RCC 7860 (cell line): ENCODE results near the gene GNAO1.

Experiments used
- DNase-seq: peaks from one replicate; pipeline ENCODE4 v3.0.0-alpha.2; 2015; ENCODE audit warnings: low spot score
- FAIRE-seq: peaks from 2 replicates; lab custom pipeline; 2012; peaks lifted over from hg19 to GRCh38; lab: Jason Lieb, UNC

GNAO1 gene

GRCh38 chr16:56197192-56197992 lies 6.1 kb downstream of the GNAO1 start:
- FAIRE-seq (no peak), DNase-seq (no peak)

DNA sequence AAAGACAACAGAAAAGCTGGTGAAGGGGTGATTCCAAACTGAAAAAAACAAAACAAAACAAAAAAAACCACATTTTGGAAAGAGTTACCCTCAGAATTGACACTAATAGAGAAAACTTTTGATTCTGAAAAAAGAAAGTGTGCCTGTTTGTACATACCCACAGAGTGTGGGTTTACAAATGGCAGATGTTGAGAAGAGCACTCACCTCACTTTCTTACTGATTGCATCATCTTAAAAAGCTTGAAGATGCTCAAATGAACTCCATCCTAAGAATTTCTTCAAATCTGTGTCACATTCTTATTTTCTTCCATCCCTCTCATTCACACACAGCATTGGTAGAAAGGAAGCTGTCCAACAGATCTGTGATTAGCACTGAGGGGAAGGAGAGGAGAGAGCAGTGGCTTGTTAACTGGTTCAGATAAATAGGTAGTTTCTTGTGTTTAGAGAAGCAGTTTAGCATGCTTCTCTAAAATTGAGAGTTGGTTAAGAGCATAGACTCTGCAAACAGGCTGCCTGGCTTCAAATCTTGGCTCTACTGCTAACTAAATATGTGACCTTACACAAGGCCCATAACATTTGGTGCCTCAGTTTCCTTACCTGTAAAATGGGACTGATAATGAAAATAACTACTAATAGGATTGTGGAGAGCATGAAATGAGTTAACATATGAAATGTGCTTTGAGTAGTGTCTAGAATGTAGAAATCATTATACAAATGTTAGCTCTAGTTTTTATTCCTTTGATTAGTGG lies 6.9 kb downstream of the GNAO1 start:
- FAIRE-seq (no peak), DNase-seq (no peak)

- DNase-seq: no peak
- no peak for FAIRE-seq
Measured at GRCh38 chr16:56198755-56199114, 7.4 kb downstream of the GNAO1 start.

DNA sequence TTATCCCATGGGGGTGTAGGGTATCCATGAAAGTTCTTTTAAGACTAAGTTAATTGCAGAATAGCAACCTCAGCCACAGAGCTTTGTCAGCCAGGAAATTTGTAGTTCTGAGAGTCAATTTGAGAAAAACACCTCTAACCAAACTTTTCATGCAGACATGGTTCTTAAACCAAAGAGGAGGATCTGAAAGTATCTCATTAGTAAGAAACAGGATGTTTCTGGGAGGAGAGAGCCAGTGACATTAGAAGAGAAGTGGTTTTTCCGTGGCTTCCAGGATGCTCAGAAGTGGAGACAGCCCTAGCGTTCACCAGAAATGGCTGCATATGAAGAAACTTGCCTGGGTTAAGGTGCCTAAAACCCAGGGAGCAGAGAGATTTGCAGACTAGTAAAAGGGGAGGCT lies 7.9 kb downstream of the GNAO1 start:
- no peak for FAIRE-seq

GRCh38 chr16:56201030-56201429 lies 9.7 kb downstream of the GNAO1 start:
- DNase-seq (no peak), FAIRE-seq (no peak)

More for the DNA sequence above, 7.9 kb downstream of the GNAO1 start:
- DNase-seq: no peak

GRCh38 chr16:56202036-56202435 lies 10.7 kb downstream of the GNAO1 start:
- FAIRE-seq (no peak), DNase-seq (no peak)

GRCh38 chr16:56203052-56203451 lies 11.8 kb downstream of the GNAO1 start:
- FAIRE-seq (no peak), DNase-seq (peak; percentile 21)

GRCh38 chr16:56204816-56205215 lies 13.5 kb downstream of the GNAO1 start:
- no peak for FAIRE-seq
- no peak for DNase-seq

- FAIRE-seq (no peak), DNase-seq (no peak)
Measured at GRCh38 chr16:56206951-56207350, 15.7 kb downstream of the GNAO1 start.

GRCh38 chr16:56207421-56207820 lies 16.1 kb downstream of the GNAO1 start:
- FAIRE-seq (no peak), DNase-seq (no peak)

DNA sequence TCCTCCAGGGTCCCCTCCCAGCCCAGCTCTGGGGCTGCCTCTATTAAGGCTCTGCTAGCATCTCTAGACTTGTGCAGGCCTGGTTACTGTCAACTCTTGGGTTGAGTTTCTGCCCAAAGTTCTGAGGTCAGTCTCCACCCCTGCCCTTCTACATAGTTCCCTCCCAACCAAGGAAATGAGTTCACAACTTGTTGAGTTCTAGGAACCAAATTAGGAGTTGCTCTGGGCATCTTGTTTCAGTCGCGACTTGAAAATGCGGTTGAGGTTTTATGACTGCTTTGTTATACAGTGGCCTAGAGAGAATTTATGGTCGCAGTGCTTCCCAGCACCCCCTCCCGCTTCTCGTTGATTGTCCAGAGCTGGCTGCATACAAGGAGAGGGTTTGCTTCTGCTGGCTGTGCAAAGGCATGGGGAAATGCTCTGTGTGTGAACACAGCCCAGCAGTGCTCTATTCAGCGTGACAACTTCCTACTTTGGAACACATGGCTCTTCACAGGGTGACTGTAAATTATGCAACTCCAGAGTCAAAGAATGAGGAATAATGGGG lies 20.2 kb downstream of the GNAO1 start:
- no peak for DNase-seq
- no peak for FAIRE-seq

- FAIRE-seq: no peak
- DNase-seq: no peak
Measured at GRCh38 chr16:56212144-56212543, 20.9 kb downstream of the GNAO1 start.

GRCh38 chr16:56221995-56222394 lies 30.7 kb downstream of the GNAO1 start:
- FAIRE-seq (no peak), DNase-seq (no peak)

DNA sequence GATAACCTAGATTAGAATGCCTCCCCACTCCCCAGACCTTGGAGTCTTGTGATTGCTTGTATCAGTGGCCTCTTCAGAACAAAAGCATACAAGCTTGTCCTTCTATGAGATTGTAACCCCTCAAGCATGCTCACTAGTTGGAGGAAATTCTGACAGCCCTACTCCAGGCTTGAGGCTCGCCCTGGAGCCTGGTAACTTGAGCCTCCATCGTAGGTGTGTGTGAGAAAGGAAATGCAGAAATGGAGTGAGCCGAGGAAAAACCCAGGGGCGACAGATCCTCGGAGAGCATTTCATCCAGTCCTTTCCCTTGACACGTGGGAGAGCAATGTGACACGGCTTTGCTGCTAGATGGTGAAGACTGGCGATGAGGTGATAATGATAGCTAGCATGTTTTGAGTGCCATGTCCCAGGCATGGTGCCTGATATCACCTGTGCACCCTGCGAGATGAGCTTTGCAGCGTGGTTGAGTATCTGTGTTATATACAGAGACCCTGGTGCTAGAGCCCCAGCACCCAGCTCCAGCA lies 31.2 kb downstream of the GNAO1 start:
- DNase-seq (no peak), FAIRE-seq (no peak)

- FAIRE-seq (no peak), DNase-seq (no peak)
Measured at GRCh38 chr16:56225017-56225742, 33.9 kb downstream of the GNAO1 start.

DNA sequence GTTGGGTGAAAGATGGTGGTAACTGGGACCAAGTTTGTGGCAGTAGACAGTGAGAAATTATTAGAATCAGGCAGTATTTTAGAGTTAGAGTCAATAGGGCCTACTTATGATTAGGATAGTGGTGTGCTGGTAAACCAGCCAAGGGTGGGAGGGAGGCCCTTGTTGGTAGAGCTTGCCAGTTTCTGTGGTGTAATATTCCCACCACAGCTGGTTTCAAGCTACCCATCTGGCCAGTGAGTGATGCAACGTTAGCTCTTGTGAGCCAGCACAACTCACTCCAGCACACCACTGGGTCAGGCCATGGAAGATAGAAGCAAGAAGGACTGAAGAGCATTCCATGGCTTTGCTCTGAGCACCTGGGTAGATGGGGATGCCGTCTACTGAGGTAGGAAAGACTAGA lies 34.9 kb downstream of the GNAO1 start:
- no peak for FAIRE-seq
- no peak for DNase-seq

DNA sequence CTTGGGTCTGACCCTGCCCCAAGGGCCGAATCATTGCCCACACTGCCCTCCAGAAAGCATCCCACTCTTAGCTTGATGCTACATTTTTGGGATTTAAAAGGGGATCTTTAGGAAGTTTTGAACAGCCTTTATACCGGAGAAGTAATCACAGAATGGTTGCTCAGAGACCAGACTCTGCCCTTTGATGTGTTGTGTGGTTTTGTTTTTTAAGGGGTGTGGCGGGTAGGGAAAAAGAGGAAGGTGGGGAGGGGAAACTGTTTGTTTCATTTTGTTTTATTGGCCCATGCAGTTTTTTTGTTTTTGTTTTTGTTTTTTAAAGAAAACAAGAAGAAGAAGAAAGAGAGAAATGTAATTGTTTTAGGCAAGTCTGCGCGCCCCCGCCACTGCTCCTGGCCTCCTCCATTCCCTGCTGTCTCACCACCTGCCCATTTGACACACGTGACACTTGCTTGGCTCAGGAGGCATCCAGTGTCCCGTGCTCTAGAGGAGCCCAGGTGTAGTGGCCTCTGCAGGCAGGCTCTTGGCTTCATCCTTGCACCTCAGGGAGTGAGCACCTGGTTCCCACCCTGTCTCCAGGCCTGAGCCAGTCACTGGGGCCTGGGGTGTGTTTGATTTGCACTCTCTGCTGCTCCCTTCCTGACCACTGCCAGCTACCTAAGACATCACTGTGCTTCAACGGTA lies 35.7 kb downstream of the GNAO1 start:
- FAIRE-seq (no peak), DNase-seq (no peak)

- no peak for FAIRE-seq
- no peak for DNase-seq
Measured at GRCh38 chr16:56227936-56228335, 36.6 kb downstream of the GNAO1 start.

DNA sequence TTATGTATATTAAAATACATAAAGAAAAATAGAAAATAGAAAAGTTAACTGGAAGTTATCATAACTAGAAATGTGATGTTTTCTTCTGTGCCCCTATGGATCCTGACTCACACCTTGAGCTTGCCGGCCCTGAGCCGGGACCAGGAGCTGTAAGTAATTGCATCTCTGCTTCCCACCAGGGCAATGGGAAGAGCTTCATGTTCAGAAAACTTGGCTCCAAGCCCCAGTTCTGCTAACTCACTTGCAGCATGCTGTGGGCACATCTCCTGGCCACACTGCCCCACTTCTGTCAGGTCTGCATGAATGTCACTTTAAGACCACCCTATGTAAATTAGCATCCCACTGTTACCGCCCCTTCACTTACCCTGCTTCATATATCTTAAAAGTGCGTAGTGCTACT lies 37.2 kb downstream of the GNAO1 start:
- no peak for DNase-seq
- no peak for FAIRE-seq

- DNase-seq (no peak), FAIRE-seq (no peak)
Measured at GRCh38 chr16:56233795-56234566, 42.7 kb downstream of the GNAO1 start.
